ENCODE measurements around the gene WDR5.

The WDR5 gene

DNA sequence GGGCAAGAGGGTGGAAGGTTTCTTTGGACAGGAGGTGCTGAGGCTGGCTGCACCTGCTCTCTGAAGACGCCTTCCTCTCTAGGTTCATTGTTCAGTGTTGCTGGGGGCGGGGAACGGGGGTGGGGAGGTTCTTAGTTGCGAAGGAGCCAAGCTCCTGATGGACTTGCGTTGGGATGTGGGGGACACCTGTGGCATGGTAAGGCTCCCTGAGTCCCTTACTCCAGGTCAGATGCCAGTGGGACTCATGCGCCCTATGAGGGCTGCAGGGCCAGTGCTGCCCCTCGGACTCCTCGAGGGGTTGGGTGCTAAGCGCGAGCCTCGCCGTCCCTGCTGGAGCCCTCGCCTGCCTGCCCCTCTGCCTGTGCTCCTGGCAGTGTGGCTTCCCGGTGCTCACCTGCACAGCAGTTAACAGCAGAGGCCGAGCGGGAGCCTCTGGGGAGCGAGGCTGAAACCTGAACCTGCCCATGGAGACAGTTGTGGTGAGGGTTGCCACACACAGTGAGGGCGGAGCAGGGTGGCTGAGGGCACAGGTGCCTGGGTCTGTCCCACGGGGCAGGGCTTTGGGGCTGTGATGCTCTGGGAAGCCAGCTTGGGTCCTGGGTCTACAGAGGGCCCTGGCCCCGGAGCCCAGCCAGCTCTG lies 23.0 kb downstream of the WDR5 start:
- Histone ChIP-seq H3K9me3 (ENCODE audit: control insufficient read depth in 2 of 2, low read length in 2 of 2) (no peaks in the 10 kb centered on the region), H3K27me3 (ENCODE audit: control insufficient read depth in 1 of 2, insufficient read depth in 2 of 2, low read length in 2 of 2) (no peaks in the 10 kb centered on the region), H3K4me1 (ENCODE audit: control insufficient read depth, insufficient read depth, low read length) (peaks cover 13% of the 10 kb centered on the region), H3K4me3 (ENCODE audit: low read length in 2 of 2) (no peak overlapping the region), H3K36me3 (ENCODE audit: control insufficient read depth in 2 of 2, insufficient read depth in 2 of 2, low read length in 2 of 2) (peaks cover 27 to 41% of the 10 kb centered on the region in 2 donors), H3K9ac (ENCODE audit: low read length in 2 of 2) (no peak overlapping the region), H3K27ac (ENCODE audit: low read length) (no peak overlapping the region)

DNA sequence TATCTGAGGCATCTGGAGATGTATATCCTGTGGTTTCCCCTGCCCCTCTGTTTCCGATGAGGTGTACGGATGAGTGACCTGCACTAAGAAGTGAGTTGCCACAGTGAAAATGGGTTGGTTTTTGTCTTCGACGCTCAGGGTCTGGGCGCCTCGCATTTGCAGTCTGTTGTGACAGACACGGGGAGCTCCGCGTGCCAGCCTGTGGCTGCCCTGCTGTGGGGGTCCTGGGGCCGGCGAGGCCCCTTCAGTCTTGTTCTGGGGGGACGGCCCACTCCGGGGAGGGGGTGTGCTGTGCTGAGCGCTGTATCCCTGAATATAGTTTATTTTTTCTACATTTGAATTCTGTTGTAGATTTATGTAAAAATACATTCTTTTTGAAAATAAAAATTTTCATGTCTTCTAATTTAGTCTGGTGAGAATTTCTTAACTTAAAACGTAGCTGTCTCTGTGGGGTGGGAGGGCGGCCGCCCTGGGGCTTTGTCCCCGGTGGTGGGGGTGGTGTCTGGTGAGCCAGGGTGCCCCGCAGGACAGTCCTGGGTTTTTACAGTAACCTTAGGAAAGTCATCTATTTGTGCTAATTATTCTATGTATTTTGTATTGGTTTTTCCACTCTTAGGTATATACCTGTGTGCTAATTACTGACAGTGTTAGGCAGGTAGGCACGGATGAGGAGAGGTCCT lies 23.8 kb downstream of the WDR5 start:
- peaks cover 23 to 38% of the 10 kb centered on the region in 2 donors for H3K36me3 ChIP-seq (ENCODE audit: control insufficient read depth in 2 of 2, insufficient read depth in 2 of 2, low read length in 2 of 2)
- no peak overlapping the region for H3K9ac ChIP-seq (ENCODE audit: low read length in 2 of 2)
- peaks cover 16% of the 10 kb centered on the region for H3K4me1 ChIP-seq (ENCODE audit: control insufficient read depth, insufficient read depth, low read length)
- no peak overlapping the region for H3K27ac ChIP-seq (ENCODE audit: low read length)
- no peaks in the 10 kb centered on the region for H3K9me3 ChIP-seq (ENCODE audit: control insufficient read depth in 2 of 2, low read length in 2 of 2)
- H3K27me3 ChIP-seq (ENCODE audit: control insufficient read depth in 1 of 2, insufficient read depth in 2 of 2, low read length in 2 of 2) = no peaks in the 10 kb centered on the region
- no peak overlapping the region for H3K4me3 ChIP-seq (ENCODE audit: low read length in 2 of 2)

DNA sequence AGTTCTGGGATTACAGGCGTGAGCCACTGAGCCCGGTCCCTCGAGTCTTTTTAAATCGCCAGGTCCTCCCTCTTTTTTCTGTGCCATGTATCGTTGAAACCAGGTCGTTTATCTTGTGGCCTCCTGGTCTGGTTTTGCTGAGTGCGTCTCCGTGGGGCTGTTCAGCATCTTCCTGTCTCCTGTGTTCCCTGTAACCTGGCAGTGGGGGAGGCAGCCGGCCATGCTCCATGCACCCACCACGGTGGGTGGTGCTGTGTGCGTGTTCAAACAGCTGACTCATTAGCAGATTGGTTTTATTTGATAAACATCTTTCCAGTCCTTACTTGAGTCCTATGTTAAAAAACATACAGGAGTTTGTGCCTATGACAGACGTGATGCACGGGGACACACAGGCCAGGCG lies 25.8 kb downstream of the WDR5 start:
- H3K36me3 ChIP-seq (ENCODE audit: control insufficient read depth in 2 of 2, insufficient read depth in 2 of 2, low read length in 2 of 2) = peaks cover 6 to 20% of the 10 kb centered on the region in 2 donors
- H3K9ac ChIP-seq (ENCODE audit: low read length in 2 of 2) = no peak overlapping the region
- H3K9me3 ChIP-seq (ENCODE audit: control insufficient read depth in 2 of 2, low read length in 2 of 2) = no peaks in the 10 kb centered on the region
- no peak overlapping the region for H3K27ac ChIP-seq (ENCODE audit: low read length)
- H3K27me3 ChIP-seq (ENCODE audit: control insufficient read depth in 1 of 2, insufficient read depth in 2 of 2, low read length in 2 of 2) = no peaks in the 10 kb centered on the region
- peaks cover 16% of the 10 kb centered on the region for H3K4me1 ChIP-seq (ENCODE audit: control insufficient read depth, insufficient read depth, low read length)
- H3K4me3 ChIP-seq (ENCODE audit: low read length in 2 of 2) = no peak overlapping the region

DNA sequence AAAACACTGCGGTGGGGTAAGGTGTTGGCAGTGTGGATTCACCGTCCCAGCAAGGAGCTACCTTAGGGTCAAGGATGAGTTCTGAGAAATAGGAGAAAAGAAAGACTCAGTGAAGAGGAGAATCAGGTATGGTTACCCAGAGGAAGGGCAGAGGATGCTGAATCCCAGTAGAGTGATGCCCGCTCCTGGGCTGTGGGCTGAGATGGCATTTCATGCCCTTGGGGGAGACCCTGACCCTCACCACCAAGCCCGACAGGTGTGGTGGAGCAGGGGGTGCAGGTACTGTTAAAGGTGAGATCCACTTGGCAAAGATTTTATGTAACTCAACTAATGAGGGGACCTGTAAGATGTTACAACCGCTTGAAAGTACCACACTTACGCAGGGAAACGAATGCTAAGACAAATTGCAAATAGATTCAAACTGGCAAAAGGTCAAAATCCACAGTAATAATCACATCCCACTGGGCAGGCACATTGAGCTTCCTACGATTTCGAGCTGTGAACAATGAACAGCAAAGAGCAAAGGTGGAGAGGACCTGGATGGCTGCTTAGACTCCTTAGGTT lies 26.4 kb downstream of the WDR5 start:
- no peak overlapping the region for H3K9ac ChIP-seq (ENCODE audit: low read length in 2 of 2)

DNA sequence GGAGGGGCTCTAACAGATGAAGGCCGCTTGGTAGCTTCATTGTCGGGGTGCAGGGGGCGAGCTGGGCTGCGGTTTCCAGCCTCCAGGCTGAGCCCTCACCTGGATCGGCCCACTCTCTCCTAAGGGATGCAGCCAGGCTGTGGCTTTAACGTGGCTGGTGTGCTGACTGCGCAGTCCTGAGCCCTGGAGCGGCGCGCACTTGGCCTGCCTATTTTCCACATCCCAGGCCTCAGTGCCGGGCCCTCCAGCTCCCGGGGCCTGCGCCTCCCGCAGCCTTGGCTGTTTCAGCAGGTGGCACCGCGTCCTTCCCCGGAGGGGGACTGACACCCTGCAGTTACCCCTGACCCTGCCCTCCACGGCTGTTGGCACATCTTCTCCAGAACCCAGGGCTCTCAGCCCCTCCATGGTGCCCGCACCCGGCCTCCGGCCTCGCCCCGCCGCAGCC lies 27.1 kb downstream of the WDR5 start:
- Histone ChIP-seq H3K9me3 (ENCODE audit: control insufficient read depth in 2 of 2, low read length in 2 of 2) (no peaks in the 10 kb centered on the region), H3K9ac (ENCODE audit: low read length in 2 of 2) (peak overlapping the region; percentile 60 to 66), H3K27ac (ENCODE audit: low read length) (no peak overlapping the region), H3K27me3 (ENCODE audit: control insufficient read depth in 1 of 2, insufficient read depth in 2 of 2, low read length in 2 of 2) (no peaks in the 10 kb centered on the region), H3K36me3 (ENCODE audit: control insufficient read depth in 2 of 2, insufficient read depth in 2 of 2, low read length in 2 of 2) (peaks cover under 1 to 9% of the 10 kb centered on the region in 2 donors), H3K4me1 (ENCODE audit: control insufficient read depth, insufficient read depth, low read length) (peaks cover 16% of the 10 kb centered on the region), H3K4me3 (ENCODE audit: low read length in 2 of 2) (peak overlapping the region in 1 of 2 donors; percentile 54)

More for the DNA sequence above, 26.4 kb downstream of the WDR5 start:
- H3K4me1 ChIP-seq (ENCODE audit: control insufficient read depth, insufficient read depth, low read length) = peaks cover 16% of the 10 kb centered on the region
- H3K4me3 ChIP-seq (ENCODE audit: low read length in 2 of 2) = no peak overlapping the region
- peaks cover 5 to 14% of the 10 kb centered on the region in 2 donors for H3K36me3 ChIP-seq (ENCODE audit: control insufficient read depth in 2 of 2, insufficient read depth in 2 of 2, low read length in 2 of 2)
- no peaks in the 10 kb centered on the region for H3K9me3 ChIP-seq (ENCODE audit: control insufficient read depth in 2 of 2, low read length in 2 of 2)
- H3K27me3 ChIP-seq (ENCODE audit: control insufficient read depth in 1 of 2, insufficient read depth in 2 of 2, low read length in 2 of 2) = no peaks in the 10 kb centered on the region
- H3K27ac ChIP-seq (ENCODE audit: low read length) = no peak overlapping the region

DNA sequence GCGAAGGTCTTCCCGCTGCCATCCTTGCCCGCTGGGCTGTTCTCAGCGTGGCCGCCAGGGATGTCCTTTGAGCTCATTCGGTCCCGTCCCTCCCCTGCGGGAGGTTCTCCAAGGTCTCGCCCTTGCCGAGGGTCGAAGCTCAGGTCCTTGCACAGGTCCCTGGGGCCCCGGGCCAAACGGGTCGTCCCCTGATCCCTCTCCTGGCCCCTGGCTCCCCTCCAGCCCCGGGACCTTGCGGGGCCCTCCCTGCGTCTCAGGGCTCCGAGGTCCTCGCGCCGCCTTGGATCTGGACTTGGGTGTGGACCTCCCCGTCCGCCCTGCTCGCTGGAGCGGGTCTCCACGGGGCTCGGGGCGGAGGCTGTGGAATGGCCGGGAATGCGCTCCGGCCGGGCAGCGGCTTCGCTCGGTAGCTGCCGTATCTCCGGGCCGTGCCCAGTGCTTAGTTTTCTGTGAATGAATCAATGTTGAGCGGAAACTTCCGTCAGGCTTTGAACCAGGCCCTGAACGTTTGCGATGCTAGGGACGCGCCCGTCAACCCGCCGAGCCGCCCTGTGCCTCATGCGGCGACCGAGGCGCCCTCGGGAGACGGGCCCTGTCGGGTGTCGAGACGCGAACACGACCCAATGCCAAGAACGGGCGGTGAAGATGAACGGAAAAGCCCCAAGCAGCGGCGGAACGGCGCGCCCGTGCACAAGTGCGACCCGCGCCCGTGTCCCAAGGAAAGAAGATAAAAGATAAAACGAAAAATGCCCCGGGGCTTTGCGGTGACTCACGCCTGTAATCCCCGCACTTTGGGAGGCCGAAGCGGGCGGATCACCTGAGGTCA lies 27.7 kb downstream of the WDR5 start:
- peaks cover 0 to 6% of the 10 kb centered on the region in 2 donors for H3K36me3 ChIP-seq (ENCODE audit: control insufficient read depth in 2 of 2, insufficient read depth in 2 of 2, low read length in 2 of 2)
- peak overlapping the region; percentile 60 to 66 for H3K9ac ChIP-seq (ENCODE audit: low read length in 2 of 2)
- no peaks in the 10 kb centered on the region for H3K27me3 ChIP-seq (ENCODE audit: control insufficient read depth in 1 of 2, insufficient read depth in 2 of 2, low read length in 2 of 2)
- H3K4me3 ChIP-seq (ENCODE audit: low read length in 2 of 2) = peak overlapping the region in 1 of 2 donors; percentile 54
- H3K9me3 ChIP-seq (ENCODE audit: control insufficient read depth in 2 of 2, low read length in 2 of 2) = peaks cover 0 to under 1% of the 10 kb centered on the region in 2 donors
- H3K4me1 ChIP-seq (ENCODE audit: control insufficient read depth, insufficient read depth, low read length) = peaks cover 16% of the 10 kb centered on the region
- no peak overlapping the region for H3K27ac ChIP-seq (ENCODE audit: low read length)

DNA sequence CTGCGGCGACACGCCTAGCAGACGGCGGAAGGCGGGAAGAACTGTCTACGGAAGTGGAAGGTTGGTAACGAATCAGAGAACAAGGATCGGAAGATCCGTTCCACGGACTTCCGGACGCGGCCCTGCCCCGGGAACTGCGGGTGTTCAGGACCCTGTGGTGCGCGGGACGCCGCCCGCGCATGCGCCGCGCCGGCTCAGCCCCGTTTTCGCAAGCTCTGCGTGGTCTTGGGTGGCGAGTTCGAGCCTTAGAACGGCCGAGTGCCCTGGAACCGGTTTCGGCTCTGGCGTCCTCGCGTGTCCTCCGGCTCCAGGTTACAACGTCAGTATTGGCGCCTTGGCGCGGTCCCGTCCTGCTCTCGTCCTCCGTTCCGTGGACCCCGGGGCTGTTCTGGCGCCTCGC lies 29.0 kb downstream of the WDR5 start:
- H3K36me3 ChIP-seq (ENCODE audit: control insufficient read depth in 2 of 2, insufficient read depth in 2 of 2, low read length in 2 of 2) = no peaks in the 10 kb centered on the region
- no peak overlapping the region for H3K9ac ChIP-seq (ENCODE audit: low read length in 2 of 2)
- peaks cover 0 to 4% of the 10 kb centered on the region in 2 donors for H3K9me3 ChIP-seq (ENCODE audit: control insufficient read depth in 2 of 2, low read length in 2 of 2)
- H3K4me1 ChIP-seq (ENCODE audit: control insufficient read depth, insufficient read depth, low read length) = peaks cover 16% of the 10 kb centered on the region
- H3K27me3 ChIP-seq (ENCODE audit: control insufficient read depth in 1 of 2, insufficient read depth in 2 of 2, low read length in 2 of 2) = no peaks in the 10 kb centered on the region
- no peak overlapping the region for H3K27ac ChIP-seq (ENCODE audit: low read length)
- no peak overlapping the region for H3K4me3 ChIP-seq (ENCODE audit: low read length in 2 of 2)

DNA sequence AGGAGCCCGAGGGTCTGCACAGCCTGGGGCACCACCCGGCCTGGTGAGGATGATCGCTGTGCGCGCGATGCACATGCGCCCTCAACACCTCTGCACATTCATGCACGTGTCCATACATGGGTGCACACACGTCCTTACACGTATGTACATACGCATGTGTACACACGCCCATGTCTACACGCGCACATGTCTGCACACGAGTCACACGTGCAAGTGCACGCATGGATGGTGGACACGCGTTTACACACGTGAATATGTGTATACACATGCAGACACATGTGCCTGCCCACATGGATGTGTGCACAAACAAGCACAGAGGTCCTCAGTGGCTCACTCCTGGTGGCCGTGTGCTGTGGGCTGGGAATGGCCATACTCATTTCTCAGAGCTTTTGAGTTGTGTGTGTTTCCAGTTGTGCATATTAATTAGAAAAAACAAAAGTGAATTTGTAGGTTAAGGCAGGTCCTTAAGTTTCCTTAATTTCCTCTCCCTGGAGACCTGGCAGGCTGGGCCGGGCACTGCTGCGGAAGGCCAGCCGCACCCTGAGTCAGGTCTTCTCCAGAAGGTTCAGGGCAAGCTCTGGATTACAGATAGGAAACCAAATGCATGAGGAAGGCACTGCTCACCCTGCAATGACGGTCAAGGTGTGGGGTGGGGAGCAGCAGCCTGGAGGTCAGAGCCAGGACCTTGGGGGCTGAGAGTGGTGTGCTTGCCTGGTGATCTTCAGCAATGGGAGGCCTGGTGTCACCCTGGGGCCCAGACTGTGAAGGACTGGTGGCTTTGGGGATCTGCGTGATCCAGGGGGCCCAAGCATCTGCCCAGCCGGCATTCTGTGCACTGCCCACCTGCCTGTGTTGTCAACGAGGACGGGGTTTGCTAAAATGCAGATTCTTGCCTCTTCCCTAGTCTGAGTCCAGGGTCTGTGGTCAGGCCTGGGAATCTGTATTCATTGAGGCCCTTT lies 29.8 kb downstream of the WDR5 start:
- Histone ChIP-seq H3K9me3 (ENCODE audit: control insufficient read depth in 2 of 2, low read length in 2 of 2) (peaks cover 0 to 4% of the 10 kb centered on the region in 2 donors), H3K27me3 (ENCODE audit: control insufficient read depth in 1 of 2, insufficient read depth in 2 of 2, low read length in 2 of 2) (no peaks in the 10 kb centered on the region), H3K27ac (ENCODE audit: low read length) (no peak overlapping the region), H3K4me3 (ENCODE audit: low read length in 2 of 2) (no peak overlapping the region), H3K4me1 (ENCODE audit: control insufficient read depth, insufficient read depth, low read length) (peaks cover 16% of the 10 kb centered on the region), H3K36me3 (ENCODE audit: control insufficient read depth in 2 of 2, insufficient read depth in 2 of 2, low read length in 2 of 2) (no peaks in the 10 kb centered on the region), H3K9ac (ENCODE audit: low read length in 2 of 2) (no peak overlapping the region)

DNA sequence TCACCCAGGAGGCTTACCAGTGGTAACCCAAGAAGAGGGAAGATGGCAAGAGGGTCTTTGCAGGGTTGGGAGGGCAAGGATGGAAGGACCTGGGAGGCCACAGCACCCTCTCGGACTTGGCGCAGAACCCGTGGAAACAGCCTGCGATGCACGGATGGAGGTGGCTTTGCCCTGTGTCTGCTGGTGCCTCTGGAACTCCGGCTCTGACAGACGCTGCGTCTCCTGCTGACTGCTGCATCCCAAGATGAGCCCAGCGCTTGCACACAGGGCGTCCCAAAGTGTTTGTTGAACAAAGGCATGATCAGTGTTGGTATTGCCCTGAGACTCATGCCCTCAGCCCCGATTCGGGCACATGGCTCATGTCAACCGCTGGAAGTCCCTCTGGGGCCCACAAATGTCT lies 30.5 kb downstream of the WDR5 start:
- Histone ChIP-seq H3K9ac (ENCODE audit: low read length in 2 of 2) (no peak overlapping the region), H3K4me3 (ENCODE audit: low read length in 2 of 2) (no peak overlapping the region), H3K27ac (ENCODE audit: low read length) (no peak overlapping the region), H3K9me3 (ENCODE audit: control insufficient read depth in 2 of 2, low read length in 2 of 2) (peaks cover 0 to 4% of the 10 kb centered on the region in 2 donors), H3K4me1 (ENCODE audit: control insufficient read depth, insufficient read depth, low read length) (peaks cover 16% of the 10 kb centered on the region), H3K36me3 (ENCODE audit: control insufficient read depth in 2 of 2, insufficient read depth in 2 of 2, low read length in 2 of 2) (no peaks in the 10 kb centered on the region), H3K27me3 (ENCODE audit: control insufficient read depth in 1 of 2, insufficient read depth in 2 of 2, low read length in 2 of 2) (no peaks in the 10 kb centered on the region)

DNA sequence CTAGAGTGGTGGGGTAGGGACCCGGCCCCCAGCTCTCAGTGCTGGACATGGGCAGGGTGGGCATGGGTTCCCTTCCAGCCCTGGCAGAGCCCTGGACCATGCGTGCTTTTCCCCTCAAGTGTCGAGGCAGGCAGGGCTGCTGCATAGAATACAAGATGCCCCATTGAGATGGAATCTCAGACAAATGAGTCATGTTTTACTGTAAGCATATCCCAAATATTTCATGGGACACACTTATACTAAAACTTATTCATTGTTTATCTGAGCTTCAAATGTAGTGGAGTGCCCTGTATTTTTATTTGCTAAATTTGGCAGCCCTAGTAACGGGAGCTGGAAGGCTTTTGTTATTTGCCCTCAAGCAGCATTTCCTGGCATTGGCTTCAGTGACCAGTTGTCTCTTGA lies 31.6 kb downstream of the WDR5 start:
- Histone ChIP-seq H3K9me3 (ENCODE audit: control insufficient read depth in 2 of 2, low read length in 2 of 2) (peaks cover 0 to 4% of the 10 kb centered on the region in 2 donors), H3K27me3 (ENCODE audit: control insufficient read depth in 1 of 2, insufficient read depth in 2 of 2, low read length in 2 of 2) (no peaks in the 10 kb centered on the region), H3K27ac (ENCODE audit: low read length) (no peak overlapping the region), H3K4me1 (ENCODE audit: control insufficient read depth, insufficient read depth, low read length) (peaks cover 26% of the 10 kb centered on the region), H3K9ac (ENCODE audit: low read length in 2 of 2) (no peak overlapping the region), H3K36me3 (ENCODE audit: control insufficient read depth in 2 of 2, insufficient read depth in 2 of 2, low read length in 2 of 2) (no peaks in the 10 kb centered on the region), H3K4me3 (ENCODE audit: low read length in 2 of 2) (no peak overlapping the region)

Data from stomach smooth muscle (tissue), 2 donors.